Measurements from ENCODE around the gene GFRA4. TPM values are rescaled to one million over a fixed set of nuclear protein-coding genes. Genes with fewer than 3 reads are reported as not detected.

Gene GFRA4
- total RNA-seq, 1 donor, result not detected

GRCh38 chr20:3689978-3690377, 26.8 kb upstream of the GFRA4 start:
- TF ChIP-seq CTCF (IDR thresholded peaks at IDR 0.05; ENCODE audit: extremely low read depth, low read depth, low read length), result no peak
- no peak overlapping the region for H2AFZ ChIP-seq (ENCODE audit: low read length)

GRCh38 chr20:3687655-3688054, 24.5 kb upstream of the GFRA4 start:
- no peak for TF ChIP-seq CTCF (IDR thresholded peaks at IDR 0.05; ENCODE audit: extremely low read depth, low read depth, low read length)
- Histone ChIP-seq H3K27me3 (ENCODE audit: insufficient read depth, low read length) (no peaks in the 10 kb centered on the region), H4K20me1 (ENCODE audit: insufficient read depth, low read length) (no peaks in the 10 kb centered on the region), H2AFZ (ENCODE audit: low read length) (peak overlapping the region; percentile 95), H3K79me2 (ENCODE audit: insufficient read depth, low read length) (no peaks in the 10 kb centered on the region), H3K4me2 (ENCODE audit: insufficient read depth, low read length) (no peak overlapping the region), H3K27ac (ENCODE audit: low read depth, low read length) (no peak overlapping the region), H3K4me1 (ENCODE audit: insufficient read depth, low read length) (peaks cover 13% of the 10 kb centered on the region), H3K36me3 (ENCODE audit: insufficient read depth, low read length) (no peaks in the 10 kb centered on the region), H3K9me3 (ENCODE audit: low read depth, low read length) (no peaks in the 10 kb centered on the region), H3K4me3 (ENCODE audit: insufficient read depth, low read length) (no peak overlapping the region)
- DNase-seq (ENCODE audit: insufficient read length, low spot score, missing footprints), result peak; percentile 98

More at GRCh38 chr20:3689978-3690377, 26.8 kb upstream of the GFRA4 start:
- Histone ChIP-seq H4K20me1 (ENCODE audit: insufficient read depth, low read length) (no peaks in the 10 kb centered on the region), H3K27ac (ENCODE audit: low read depth, low read length) (no peak overlapping the region), H3K4me3 (ENCODE audit: insufficient read depth, low read length) (no peak overlapping the region), H3K9me3 (ENCODE audit: low read depth, low read length) (no peaks in the 10 kb centered on the region), H3K36me3 (ENCODE audit: insufficient read depth, low read length) (no peaks in the 10 kb centered on the region), H3K4me2 (ENCODE audit: insufficient read depth, low read length) (no peak overlapping the region), H3K4me1 (ENCODE audit: insufficient read depth, low read length) (peaks cover 13% of the 10 kb centered on the region), H3K27me3 (ENCODE audit: insufficient read depth, low read length) (no peaks in the 10 kb centered on the region), H3K79me2 (ENCODE audit: insufficient read depth, low read length) (no peaks in the 10 kb centered on the region)
- no peak for DNase-seq (ENCODE audit: insufficient read length, low spot score, missing footprints)

GRCh38 chr20:3686867-3687321, 23.7 kb upstream of the GFRA4 start:
- H4K20me1 ChIP-seq (ENCODE audit: insufficient read depth, low read length), result no peaks in the 10 kb centered on the region
- no peaks in the 10 kb centered on the region for H3K9me3 ChIP-seq (ENCODE audit: low read depth, low read length)
- peak; percentile 100 for DNase-seq (ENCODE audit: insufficient read length, low spot score, missing footprints)
- H3K27me3 ChIP-seq (ENCODE audit: insufficient read depth, low read length), result peaks cover 5% of the 10 kb centered on the region
- peak overlapping the region; percentile 95 for H2AFZ ChIP-seq (ENCODE audit: low read length)
- no peak for TF ChIP-seq CTCF (IDR thresholded peaks at IDR 0.05; ENCODE audit: extremely low read depth, low read depth, low read length)
- peak overlapping the region; percentile 75 for H3K4me2 ChIP-seq (ENCODE audit: insufficient read depth, low read length)
- H3K27ac ChIP-seq (ENCODE audit: low read depth, low read length), result peak overlapping the region; percentile 56
- no peaks in the 10 kb centered on the region for H3K79me2 ChIP-seq (ENCODE audit: insufficient read depth, low read length)
- H3K36me3 ChIP-seq (ENCODE audit: insufficient read depth, low read length), result no peaks in the 10 kb centered on the region
- peak overlapping the region; percentile 51 for H3K4me3 ChIP-seq (ENCODE audit: insufficient read depth, low read length)
- peaks cover 13% of the 10 kb centered on the region for H3K4me1 ChIP-seq (ENCODE audit: insufficient read depth, low read length)

- peaks cover 13% of the 10 kb centered on the region for H3K4me1 ChIP-seq (ENCODE audit: insufficient read depth, low read length)
- H3K4me2 ChIP-seq (ENCODE audit: insufficient read depth, low read length), result peak overlapping the region; percentile 75
- DNase-seq (ENCODE audit: insufficient read length, low spot score, missing footprints), result no peak
- H3K4me3 ChIP-seq (ENCODE audit: insufficient read depth, low read length), result peak overlapping the region; percentile 8
- no peaks in the 10 kb centered on the region for H3K9me3 ChIP-seq (ENCODE audit: low read depth, low read length)
- H4K20me1 ChIP-seq (ENCODE audit: insufficient read depth, low read length), result no peaks in the 10 kb centered on the region
- H3K27ac ChIP-seq (ENCODE audit: low read depth, low read length), result peak overlapping the region; percentile 30
- H2AFZ ChIP-seq (ENCODE audit: low read length), result no peak overlapping the region
- H3K27me3 ChIP-seq (ENCODE audit: insufficient read depth, low read length), result peaks cover 8% of the 10 kb centered on the region
- no peak for TF ChIP-seq CTCF (IDR thresholded peaks at IDR 0.05; ENCODE audit: extremely low read depth, low read depth, low read length)
- H3K79me2 ChIP-seq (ENCODE audit: insufficient read depth, low read length), result no peaks in the 10 kb centered on the region
- no peaks in the 10 kb centered on the region for H3K36me3 ChIP-seq (ENCODE audit: insufficient read depth, low read length)
Measured at GRCh38 chr20:3686421-3686820, 23.2 kb upstream of the GFRA4 start.
